ENCODE data around the gene RIPK1. TPM values are rescaled to one million over a fixed set of nuclear protein-coding genes. Genes with fewer than 3 reads are reported as not detected.

Gene RIPK1
- total RNA-seq, 4 donors from 2014 or later = 26.2 to 33.5 (median 29.0) TPM

DNA sequence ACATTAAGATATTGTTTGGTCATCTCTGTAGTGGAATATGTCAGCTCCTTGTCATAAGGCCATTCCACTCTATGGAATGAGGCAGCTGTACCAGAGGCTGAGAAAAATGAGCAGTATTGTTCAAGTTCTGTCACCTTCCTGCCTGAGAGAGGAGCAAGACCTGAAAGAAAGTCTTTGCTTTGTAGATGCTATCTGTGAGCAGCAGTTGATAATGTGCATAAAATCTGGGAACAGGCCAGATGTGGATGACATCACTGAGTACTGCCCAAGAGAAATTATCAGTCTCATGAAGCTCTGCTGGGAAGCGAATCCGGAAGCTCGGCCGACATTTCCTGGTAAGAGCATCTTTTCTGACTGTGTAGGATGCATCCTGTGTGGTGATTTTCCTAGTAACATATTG lies 16.8 kb downstream of the RIPK1 start:
- DNase-seq = no peak
- no peaks in the 10 kb centered on the region for H3K27me3 ChIP-seq
- intact Hi-C loops (cut with DNase I) = no loop called here
- TF ChIP-seq POLR2A (IDR thresholded peaks at IDR 0.05) = no peak
- TF ChIP-seq, protein P1, sequence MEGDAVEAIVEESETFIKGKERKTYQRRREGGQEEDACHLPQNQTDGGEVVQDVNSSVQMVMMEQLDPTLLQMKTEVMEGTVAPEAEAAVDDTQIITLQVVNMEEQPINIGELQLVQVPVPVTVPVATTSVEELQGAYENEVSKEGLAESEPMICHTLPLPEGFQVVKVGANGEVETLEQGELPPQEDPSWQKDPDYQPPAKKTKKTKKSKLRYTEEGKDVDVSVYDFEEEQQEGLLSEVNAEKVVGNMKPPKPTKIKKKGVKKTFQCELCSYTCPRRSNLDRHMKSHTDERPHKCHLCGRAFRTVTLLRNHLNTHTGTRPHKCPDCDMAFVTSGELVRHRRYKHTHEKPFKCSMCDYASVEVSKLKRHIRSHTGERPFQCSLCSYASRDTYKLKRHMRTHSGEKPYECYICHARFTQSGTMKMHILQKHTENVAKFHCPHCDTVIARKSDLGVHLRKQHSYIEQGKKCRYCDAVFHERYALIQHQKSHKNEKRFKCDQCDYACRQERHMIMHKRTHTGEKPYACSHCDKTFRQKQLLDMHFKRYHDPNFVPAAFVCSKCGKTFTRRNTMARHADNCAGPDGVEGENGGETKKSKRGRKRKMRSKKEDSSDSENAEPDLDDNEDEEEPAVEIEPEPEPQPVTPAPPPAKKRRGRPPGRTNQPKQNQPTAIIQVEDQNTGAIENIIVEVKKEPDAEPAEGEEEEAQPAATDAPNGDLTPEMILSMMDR (IDR thresholded peaks at IDR 0.05) = no peak
- no peaks in the 10 kb centered on the region for H3K9me3 ChIP-seq
- H3K4me3 ChIP-seq (replicated peaks in 1 of 3) = no peak overlapping the region
- no peaks in the 10 kb centered on the region for H3K4me1 ChIP-seq
- 94 to 97% methylated on average over 4 of the region's 4 CpGs for WGBS, 2 donors
- no peak overlapping the region for H3K27ac ChIP-seq
- H3K36me3 ChIP-seq = peaks cover 22 to 33% of the 10 kb centered on the region in 2 donors

DNA sequence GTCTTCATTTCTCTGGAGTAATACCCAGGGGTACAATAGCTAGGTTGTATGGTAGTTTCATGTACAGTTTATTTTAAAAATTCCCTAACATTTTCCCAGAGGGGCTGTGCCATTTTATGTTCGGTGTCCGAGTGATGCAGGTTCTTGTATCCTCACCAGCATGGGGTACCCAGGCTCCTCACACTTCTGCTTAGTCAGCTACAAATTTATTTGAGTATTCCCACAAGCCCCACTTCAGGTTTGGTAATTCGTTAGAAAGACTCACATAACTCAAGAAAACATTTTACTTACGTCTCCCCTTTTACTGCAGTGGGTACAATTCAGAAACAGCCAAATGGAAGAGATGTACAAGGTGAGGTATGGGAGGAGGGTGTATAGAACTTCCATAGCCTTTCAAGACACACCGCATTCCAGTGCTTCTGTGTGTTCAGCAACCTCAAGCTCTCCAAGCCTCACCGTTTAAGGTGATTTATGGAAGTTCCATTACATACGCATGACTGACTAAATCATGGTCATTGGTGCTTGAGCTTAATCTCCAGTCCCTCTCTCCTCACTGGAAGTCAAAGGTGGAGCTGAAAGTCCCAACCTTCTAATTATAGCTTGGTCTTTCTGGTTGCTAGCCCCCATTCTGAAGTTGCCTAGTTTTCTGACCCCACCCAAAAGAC lies 18.1 kb downstream of the RIPK1 start:
- H3K27me3 ChIP-seq = no peaks in the 10 kb centered on the region
- 59 to 61% methylated on average over 7 of the region's 7 CpGs for WGBS, 2 donors
- DNase-seq = no peak
- intact Hi-C loops (cut with DNase I) = no loop called here
- TF ChIP-seq POLR2A (IDR thresholded peaks at IDR 0.05) = no peak
- TF ChIP-seq, protein P1 (IDR thresholded peaks at IDR 0.05) = no peak
- H3K9me3 ChIP-seq = no peaks in the 10 kb centered on the region
- H3K27ac ChIP-seq = no peak overlapping the region
- no peak overlapping the region for H3K4me3 ChIP-seq (replicated peaks in 1 of 3)
- H3K4me1 ChIP-seq = no peaks in the 10 kb centered on the region
- H3K36me3 ChIP-seq = peaks cover 23 to 24% of the 10 kb centered on the region in 2 donors

- intact Hi-C loops (cut with DNase I) = no loop called here
- H3K27ac ChIP-seq = no peak overlapping the region
- no peaks in the 10 kb centered on the region for H3K4me1 ChIP-seq
- no peak for TF ChIP-seq POLR2A (IDR thresholded peaks at IDR 0.05)
- TF ChIP-seq, protein P1 (IDR thresholded peaks at IDR 0.05) = no peak
- H3K9me3 ChIP-seq = no peaks in the 10 kb centered on the region
- WGBS, 2 donors = 75 to 86% methylated on average over 4 of the region's 4 CpGs
- no peak for DNase-seq
- no peaks in the 10 kb centered on the region for H3K27me3 ChIP-seq
- peaks cover 18% of the 10 kb centered on the region in 2 donors for H3K36me3 ChIP-seq
- no peak overlapping the region for H3K4me3 ChIP-seq (replicated peaks in 1 of 3)
Observed at GRCh38 chr6:3088446-3088845, 20.2 kb downstream of the RIPK1 start.

GRCh38 chr6:3088968-3089367 lies 20.7 kb downstream of the RIPK1 start:
- TF ChIP-seq, protein P1 (IDR thresholded peaks at IDR 0.05) = no peak
- no peak for TF ChIP-seq POLR2A (IDR thresholded peaks at IDR 0.05)
- no peak for DNase-seq
- Histone ChIP-seq H3K9me3 (no peaks in the 10 kb centered on the region), H3K36me3 (peaks cover 15% of the 10 kb centered on the region in 2 donors), H3K4me1 (no peaks in the 10 kb centered on the region), H3K27ac (no peak overlapping the region), H3K4me3 (replicated peaks in 1 of 3) (no peak overlapping the region), H3K27me3 (no peaks in the 10 kb centered on the region)
- 77 to 82% methylated on average over 4 of the region's 4 CpGs for WGBS, 2 donors
- intact Hi-C loops (cut with DNase I) = no loop called here

GRCh38 chr6:3090013-3090412 lies 21.7 kb downstream of the RIPK1 start:
- peaks cover 16 to 22% of the 10 kb centered on the region in 2 donors for H3K36me3 ChIP-seq
- no peak overlapping the region for H3K27ac ChIP-seq
- WGBS, 2 donors = 89 to 92% methylated on average over 4 of the region's 4 CpGs
- no peak for DNase-seq
- no peaks in the 10 kb centered on the region for H3K9me3 ChIP-seq
- intact Hi-C loops (cut with DNase I) = no loop called here
- TF ChIP-seq POLR2A (IDR thresholded peaks at IDR 0.05) = no peak
- TF ChIP-seq, protein P1 (IDR thresholded peaks at IDR 0.05) = no peak
- H3K27me3 ChIP-seq = no peaks in the 10 kb centered on the region
- no peak overlapping the region for H3K4me3 ChIP-seq (replicated peaks in 1 of 3)
- H3K4me1 ChIP-seq = no peaks in the 10 kb centered on the region

All from thyroid gland (tissue), 4 donors.